ENCODE results near the gene SH2D3C. TPM values are rescaled to one million over a fixed set of nuclear protein-coding genes. Genes with fewer than 3 reads are reported as not detected.

SH2D3C gene
- total and polyA plus RNA-seq, 10 of the 15 experiments (the other 5 are each of a cell fraction or from before 2014, with no cell fraction given), result 1.2 to 23.5 (median 16.2) TPM

DNA sequence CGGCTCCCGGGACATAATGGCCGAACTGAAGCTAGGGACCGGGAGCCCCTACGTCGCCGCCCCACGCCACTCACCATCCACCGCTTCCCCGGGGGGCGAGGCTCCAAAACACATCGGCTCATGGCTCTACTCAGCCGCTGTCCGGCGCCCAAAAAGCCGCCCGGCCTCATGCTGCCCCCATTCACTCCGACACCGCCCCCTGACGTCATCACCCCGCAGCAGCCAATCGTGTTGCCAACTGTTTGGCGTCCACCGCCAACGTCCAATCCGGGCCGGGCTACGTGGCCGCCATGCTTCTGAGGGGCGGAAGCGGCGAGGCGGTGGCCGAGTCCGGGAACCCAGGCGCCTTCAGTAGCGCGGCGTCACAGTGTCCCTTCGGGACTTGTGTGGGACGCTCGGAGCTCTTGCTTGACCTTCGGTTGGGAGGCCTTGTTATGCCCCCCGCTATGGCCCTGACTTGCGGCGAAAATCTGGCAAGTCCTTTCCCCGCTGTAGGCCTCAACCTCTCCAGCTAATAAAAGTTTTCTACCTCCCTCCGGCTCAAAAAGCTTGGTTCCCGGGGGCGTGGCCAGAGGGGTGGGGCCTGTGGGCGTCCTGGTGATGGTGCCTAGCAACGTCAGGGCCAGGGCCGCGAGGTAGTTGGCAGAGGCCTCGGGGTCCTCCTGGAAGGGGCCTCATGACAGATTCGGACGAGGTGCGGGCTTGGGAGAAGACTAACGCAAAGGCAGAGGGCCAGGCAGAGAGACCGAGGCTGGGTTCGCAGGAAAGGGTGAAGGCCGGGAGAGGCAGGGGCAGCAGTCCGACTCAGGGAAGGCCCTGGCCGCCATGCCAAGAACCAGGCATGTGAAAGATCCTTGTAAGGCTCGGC, 62.8 kb downstream of the SH2D3C start, which contains the start of the genes PTRH1 and TTC16 (continued):
- TF ChIP-seq, protein P1, sequence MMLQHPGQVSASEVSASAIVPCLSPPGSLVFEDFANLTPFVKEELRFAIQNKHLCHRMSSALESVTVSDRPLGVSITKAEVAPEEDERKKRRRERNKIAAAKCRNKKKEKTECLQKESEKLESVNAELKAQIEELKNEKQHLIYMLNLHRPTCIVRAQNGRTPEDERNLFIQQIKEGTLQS (IDR thresholded peaks at IDR 0.05; ENCODE audit: borderline replicate concordance, extremely low read depth, low read depth, low read length), result no peak
- TF ChIP-seq RFX5 (IDR thresholded peaks at IDR 0.05; ENCODE audit: low read depth, low read length) (peak; percentile 79), RUNX3 (IDR thresholded peaks at IDR 0.05; ENCODE audit: low read length) (0 out of 2 replicates have a peak, but pooled peaks have one; percentile 23), DPF2 (IDR thresholded peaks at IDR 0.05) (0 out of 2 replicates have a peak, but pooled peaks have one; percentile 58), POLR2A (IDR thresholded peaks at IDR 0.05; ENCODE audit: low read depth, low read length) (peak; percentile 65), MXI1 (IDR thresholded peaks at IDR 0.05; ENCODE audit: low read depth, low read length) (0 out of 2 replicates have a peak, but pooled peaks have one; percentile 49), CHD4 (IDR thresholded peaks at IDR 0.05) (no peak), IKZF1 (conservative IDR thresholded peaks at IDR 0.05) (peak; percentile 79), CHD2 (IDR thresholded peaks at IDR 0.05; ENCODE audit: borderline replicate concordance, low read depth, low read length) (peak; percentile 92), SMAD5 (IDR thresholded peaks at IDR 0.05; ENCODE audit: low read depth) (no peak), PKNOX1 (IDR thresholded peaks at IDR 0.05) (peak; percentile 90), FOS (IDR thresholded peaks at IDR 0.05; ENCODE audit: borderline replicate concordance, extremely low read depth, insufficient read length) (peak; percentile 33), ZBTB40 (IDR thresholded peaks at IDR 0.05; ENCODE audit: borderline replicate concordance) (peak; percentile 82; the same call in 1 of the 2 replicates), RAD51 (IDR thresholded peaks at IDR 0.05) (no peak), POLR2AphosphoS2 (IDR thresholded peaks at IDR 0.05; ENCODE audit: low read depth, low read length) (0 out of 2 replicates have a peak, but pooled peaks have one; percentile 29), SMC3 (IDR thresholded peaks at IDR 0.05; ENCODE audit: borderline replicate concordance, low read length) (no peak), BMI1 (IDR thresholded peaks at IDR 0.05; ENCODE audit: borderline replicate concordance) (peak; percentile 49; the same call in 1 of the 2 replicates), IRF4 (IDR thresholded peaks at IDR 0.05; ENCODE audit: low read depth, low read length) (no peak), POLR2AphosphoS5 (IDR thresholded peaks at IDR 0.05; ENCODE audit: low read length) (0 out of 2 replicates have a peak, but pooled peaks have one; percentile 41)
- TF ChIP-seq, protein P2, sequence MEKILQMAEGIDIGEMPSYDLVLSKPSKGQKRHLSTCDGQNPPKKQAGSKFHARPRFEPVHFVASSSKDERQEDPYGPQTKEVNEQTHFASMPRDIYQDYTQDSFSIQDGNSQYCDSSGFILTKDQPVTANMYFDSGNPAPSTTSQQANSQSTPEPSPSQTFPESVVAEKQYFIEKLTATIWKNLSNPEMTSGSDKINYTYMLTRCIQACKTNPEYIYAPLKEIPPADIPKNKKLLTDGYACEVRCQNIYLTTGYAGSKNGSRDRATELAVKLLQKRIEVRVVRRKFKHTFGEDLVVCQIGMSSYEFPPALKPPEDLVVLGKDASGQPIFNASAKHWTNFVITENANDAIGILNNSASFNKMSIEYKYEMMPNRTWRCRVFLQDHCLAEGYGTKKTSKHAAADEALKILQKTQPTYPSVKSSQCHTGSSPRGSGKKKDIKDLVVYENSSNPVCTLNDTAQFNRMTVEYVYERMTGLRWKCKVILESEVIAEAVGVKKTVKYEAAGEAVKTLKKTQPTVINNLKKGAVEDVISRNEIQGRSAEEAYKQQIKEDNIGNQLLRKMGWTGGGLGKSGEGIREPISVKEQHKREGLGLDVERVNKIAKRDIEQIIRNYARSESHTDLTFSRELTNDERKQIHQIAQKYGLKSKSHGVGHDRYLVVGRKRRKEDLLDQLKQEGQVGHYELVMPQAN (conservative IDR thresholded peaks at IDR 0.05), result peak; percentile 96
- TF ChIP-seq, protein P3, sequence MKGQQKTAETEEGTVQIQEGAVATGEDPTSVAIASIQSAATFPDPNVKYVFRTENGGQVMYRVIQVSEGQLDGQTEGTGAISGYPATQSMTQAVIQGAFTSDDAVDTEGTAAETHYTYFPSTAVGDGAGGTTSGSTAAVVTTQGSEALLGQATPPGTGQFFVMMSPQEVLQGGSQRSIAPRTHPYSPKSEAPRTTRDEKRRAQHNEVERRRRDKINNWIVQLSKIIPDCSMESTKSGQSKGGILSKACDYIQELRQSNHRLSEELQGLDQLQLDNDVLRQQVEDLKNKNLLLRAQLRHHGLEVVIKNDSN (IDR thresholded peaks at IDR 0.05; ENCODE audit: borderline replicate concordance, extremely low read length, insufficient read depth, low read depth, low read length), result no peak

All from GM12878 (cell line).